Measurements from ENCODE around the gene MARCHF3.

GRCh38 chr5:127061537-127061936, 31.2 kb upstream of the MARCHF3 start:
- TF ChIP-seq POLR2A (IDR thresholded peaks at IDR 0.05; ENCODE audit: low read length): no peak
- no peak for TF ChIP-seq GATA1 (IDR thresholded peaks at IDR 0.05; ENCODE audit: low read depth, low read length)

All from erythroblast (primary cell).